GM19397 (cell line): ENCODE measurements around the gene NLGN1.

Source experiments
- ATAC-seq: cut with Tn5 transposase; IDR thresholded peaks from one replicate; pipeline ENCODE4 v1.9.1; 2021; ENCODE audit warnings: mild to moderate bottlenecking, moderate library complexity; ENCODE audit not compliant: unreplicated experiment

The NLGN1 gene

DNA sequence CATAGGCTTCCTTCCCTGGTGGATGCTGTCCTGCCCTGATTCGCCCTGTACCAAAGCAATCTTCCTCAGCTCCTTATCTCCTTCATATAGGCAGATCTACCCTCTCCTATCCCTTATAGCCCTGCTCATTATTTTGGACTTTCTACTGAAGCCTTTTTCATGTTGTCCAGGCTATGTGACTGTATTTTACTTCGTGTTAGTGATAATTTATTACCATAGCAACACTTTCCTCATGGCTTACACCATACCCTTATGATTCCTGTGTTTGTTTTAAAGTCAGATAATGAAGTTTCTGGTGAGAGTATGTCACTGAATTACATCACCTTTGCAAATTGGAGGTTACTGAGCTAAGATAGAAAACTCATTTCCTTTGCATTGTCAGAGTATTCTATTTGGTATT, 352.6 kb downstream of the NLGN1 start:
- no peak for ATAC-seq

DNA sequence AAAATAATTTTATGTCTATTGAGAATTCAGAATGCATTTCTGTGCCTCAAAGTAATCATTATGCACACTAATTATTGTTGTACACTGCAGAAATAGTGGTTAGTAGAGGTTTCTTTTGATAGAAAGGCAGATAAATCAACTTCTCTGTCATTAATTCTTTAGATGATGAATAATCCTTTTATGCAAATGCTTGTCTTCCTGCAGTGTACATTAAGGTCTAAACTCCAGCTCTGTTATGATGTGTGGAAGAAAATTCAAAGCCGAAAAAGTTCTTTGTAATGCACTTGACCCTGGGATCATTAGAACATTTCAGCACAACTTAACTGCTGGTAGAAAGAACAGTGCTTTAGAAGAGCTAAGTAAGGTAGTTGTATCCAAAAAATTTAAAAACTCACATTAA, 353.0 kb downstream of the NLGN1 start:
- no peak for ATAC-seq

DNA sequence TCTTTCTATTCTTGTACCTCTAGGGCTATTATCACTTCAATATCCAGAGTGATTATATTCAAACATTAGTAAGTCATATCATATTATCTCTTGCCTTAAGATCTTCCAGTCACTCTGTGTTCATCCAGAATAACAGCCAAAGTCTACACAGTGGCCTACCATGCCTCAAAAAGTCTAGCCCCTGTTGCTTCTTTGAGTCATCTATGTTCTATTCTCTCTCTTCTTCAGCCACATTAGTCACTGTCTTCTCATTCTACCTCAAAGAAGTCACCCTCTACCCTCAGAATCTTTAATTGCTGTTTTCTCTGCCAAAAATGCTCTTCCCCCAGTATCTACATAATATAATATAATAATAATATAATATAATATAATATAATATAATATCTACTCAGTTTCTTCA, 356.0 kb downstream of the NLGN1 start:
- ATAC-seq = no peak

DNA sequence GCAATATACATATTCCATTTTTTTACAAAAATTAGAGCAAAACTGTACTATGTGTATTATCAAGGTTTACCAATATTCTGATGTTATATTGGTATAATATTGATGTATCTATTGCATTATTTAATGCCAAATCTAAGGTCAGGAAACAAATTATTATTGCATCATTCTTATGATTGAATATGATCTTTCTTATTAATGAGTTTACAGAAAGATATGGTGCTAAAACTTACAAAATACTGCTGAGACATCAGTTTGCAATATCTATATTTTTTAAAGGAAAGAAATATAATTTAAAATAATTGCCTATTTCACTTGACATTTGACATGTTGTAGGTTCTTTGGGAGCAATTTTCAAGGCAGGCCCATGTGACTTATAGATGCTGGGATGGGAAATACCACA, 357.6 kb downstream of the NLGN1 start:
- no peak for ATAC-seq

DNA sequence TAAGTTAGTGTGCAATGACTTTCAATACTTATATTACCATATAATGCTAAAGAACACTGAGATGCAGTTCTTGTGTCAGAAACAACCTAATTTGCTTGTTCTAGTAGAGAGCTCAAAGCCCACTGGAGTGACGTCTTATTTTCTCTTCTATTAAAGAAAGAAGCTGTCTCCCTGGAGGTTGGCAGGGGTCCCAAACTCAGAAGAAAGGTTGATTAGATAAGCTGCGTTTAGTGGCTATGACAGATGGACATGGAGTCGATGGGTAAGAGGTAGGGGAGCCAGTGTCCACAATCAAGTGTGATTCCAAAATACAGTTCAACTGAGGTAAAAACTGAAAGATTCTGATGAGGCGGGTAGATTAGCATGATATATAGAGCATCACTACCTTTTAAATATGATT, 363.6 kb downstream of the NLGN1 start:
- ATAC-seq = no peak

DNA sequence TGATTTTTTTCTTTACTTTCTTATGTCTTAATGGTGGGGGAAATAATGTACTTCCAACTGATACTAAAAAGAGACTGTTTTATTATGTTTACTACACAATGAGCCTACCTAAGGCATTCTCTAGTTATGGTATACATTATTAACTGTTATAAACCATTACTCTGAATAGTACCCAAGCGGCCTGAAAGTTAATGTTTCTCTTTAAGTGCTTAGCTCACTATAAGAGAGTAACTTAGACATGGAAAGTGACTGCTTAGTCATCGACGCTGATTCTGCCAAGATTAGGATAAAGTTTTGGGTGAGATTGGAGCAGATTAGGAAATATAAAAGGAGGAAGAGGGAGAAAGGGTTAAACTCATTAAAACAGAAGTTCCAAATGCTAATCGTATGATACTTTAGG, 365.0 kb downstream of the NLGN1 start:
- no peak for ATAC-seq

DNA sequence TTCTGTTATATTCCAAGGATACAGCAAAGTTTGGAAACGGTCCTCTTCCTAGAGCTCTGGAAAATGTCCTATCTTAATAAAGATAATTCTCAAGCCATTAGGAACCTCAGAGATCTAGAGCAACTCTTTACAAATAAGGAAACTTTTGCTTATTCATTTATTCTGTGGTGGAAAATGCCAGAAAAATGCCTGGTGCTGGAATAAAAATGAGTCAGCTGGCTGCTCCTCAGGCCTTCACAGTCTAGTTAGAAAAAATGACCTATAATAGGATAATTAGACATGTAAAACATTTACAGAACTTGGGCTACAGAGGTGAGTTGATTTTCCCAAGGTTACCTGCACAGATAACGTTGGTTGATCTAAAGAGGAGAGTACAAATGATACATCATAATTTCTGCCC, 372.5 kb downstream of the NLGN1 start:
- no peak for ATAC-seq

DNA sequence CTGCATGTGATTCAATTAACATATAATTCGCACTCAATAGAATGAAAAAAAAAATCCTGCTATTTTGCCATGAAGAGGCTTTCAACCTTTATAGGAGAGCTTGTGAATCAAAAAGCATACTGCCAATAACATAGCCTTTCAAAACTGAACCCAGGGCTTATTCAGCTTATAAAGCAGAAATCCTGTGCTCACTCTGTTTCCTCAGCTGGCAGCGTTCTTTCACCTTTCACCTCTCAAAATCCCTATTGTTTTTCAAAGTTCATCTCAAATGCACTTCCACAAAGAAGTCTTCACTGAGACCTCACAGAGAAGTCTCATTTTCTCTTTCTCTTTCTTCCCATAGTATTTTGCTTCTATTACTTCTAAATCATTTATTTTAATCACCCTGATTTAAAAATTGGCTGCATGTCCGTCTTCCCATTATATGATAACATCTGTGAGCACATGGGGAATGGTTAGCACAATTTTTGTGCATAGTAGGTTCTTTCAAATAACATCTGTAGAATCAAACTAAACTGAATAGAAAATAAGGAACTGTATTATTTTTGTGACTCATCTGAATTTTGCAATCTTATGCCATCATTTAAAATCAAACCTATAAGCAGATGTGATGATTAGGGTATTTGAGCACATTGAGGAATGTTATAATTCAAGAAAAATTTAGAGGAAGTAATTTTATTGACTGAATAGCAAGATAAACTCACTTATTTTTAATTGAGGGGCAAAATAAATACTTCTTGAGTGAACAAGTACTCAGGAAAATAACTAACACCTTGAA, 373.4 kb downstream of the NLGN1 start:
- ATAC-seq = no peak

DNA sequence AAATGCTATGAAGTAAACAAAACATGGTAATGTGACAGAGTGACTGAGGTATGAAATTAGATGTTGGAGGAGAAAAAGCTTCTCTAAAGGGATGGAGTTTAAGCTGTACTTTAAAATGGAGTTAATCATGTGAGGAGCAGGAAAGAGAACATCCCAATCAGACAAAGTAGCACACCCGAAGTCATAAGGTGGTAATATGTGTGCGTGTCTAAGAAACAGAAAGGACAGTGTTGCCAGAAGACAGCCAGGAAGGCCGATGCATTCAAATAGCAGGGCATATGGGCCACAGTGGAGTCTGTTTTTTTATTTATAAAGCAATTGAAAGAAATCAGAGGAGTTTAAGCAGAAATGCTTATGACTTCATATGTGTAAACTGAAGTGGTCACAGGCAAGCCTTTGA, 376.3 kb downstream of the NLGN1 start:
- ATAC-seq = no peak

DNA sequence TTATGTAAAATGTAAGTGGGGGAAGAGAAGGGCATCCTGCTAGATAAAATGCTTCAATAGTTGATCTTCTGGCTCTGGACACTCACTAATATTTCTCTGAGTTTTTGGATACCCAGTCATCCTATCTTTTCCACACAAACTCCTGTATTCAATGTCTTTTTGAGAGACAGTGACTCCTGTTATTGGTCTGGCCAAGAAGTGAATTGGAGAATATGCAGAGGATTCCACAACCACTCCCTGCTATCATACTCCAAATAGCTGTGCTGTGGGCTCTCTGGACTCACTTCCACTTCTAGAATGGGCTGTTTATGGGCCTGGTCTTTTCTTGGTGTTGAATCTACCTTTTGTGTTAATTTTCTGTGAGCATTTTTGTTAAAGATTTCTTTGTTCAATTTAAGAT, 376.8 kb downstream of the NLGN1 start:
- ATAC-seq = no peak

DNA sequence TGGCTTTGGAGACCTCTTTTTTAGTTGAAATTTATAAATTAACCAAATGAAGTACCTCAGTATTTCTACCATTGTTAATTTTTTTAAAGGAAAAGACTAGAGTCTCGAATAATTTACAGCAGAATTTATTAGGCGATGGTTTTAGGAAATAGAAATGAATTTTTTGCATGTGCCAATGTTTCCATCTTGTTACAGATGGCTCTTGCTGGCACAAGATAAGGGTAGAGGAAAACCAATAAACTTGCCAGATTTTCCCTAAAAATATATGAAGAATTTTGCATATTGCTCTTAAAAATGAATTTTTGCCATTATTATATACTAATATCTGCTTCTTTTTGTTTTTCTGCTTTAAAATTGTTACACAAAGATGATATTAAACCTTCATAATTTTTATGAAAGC, 380.7 kb downstream of the NLGN1 start:
- no peak for ATAC-seq

DNA sequence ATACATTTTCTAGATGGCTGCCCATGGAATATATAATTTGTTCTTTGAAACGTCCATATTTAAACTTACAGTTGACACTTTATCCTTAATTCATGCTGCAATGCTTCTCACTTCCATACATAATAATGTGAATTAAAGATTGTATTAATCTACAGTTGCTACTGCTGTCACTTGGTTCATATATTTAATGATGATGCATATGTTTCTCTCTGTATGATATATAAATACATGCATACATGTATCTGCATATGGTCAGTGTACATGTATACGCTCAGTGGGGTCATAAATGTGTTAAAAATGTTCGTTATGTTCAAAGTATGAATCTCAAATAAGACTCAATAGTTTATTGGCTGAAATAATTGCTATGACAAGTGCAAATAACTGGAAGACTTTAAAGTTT, 382.5 kb downstream of the NLGN1 start:
- ATAC-seq = no peak

DNA sequence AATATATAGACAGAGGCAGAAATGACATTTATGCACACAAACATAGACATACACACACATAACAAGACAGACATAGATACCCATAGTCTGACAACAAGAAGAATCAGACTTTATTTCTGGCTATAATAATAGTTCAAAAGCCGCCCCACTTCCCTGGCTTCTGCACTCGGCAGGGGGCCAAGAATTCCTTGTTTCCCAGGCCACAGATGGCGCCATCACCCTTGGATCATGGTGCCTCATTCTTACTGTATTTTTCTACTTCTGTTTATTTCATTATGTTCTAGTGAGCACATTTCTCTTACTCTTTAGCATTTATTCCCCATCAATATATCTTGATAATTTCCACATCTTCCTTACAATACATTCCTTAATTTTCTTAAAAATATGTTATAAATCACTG, 387.5 kb downstream of the NLGN1 start:
- ATAC-seq = no peak

DNA sequence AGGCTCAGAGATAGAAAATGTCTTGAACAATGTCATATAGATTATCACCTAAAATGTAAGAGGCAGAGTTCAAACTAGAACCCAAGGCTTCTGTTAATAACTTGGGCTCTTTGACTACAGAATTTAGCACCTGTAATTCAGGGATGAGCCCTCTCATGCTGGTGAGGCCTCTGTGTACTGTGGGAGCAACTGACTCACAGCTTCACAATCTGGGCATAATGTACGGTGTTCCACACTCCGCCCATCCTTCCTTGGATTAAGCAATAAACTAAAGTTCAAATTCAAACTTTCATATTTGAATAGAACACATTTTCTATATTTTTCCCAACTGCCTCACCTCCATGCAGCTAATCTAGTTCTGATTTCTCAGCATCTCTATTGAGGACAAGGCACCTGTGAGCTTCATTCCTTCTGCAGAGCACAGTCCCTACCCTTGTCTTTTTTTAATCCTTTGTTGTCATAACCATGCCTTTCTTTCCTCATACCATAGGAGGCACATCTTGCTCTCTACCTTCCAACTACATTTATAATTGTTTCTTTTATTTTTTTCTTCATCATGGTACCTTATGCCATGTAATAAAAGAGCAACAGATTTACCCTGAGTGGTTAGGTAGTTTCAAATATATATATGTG, 392.1 kb downstream of the NLGN1 start:
- ATAC-seq = no peak

DNA sequence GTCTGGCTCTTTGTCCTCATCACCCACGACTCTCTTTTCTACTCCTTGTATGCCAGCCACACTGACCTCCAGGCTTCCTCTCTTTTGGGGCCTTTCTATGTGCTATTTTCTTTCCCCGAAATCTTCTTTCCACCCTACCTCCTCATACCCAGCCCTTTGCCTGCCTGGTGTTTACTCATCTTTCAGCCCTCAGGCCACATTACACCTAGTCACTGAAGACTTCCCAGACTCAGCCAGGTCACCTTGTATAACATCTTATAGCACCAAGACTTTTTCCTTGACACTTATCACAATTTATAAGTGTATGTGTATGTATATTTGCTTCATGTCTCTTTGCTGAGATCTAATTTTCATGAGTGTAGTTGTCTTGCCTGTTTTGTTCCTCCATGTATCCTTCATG, 396.4 kb downstream of the NLGN1 start:
- no peak for ATAC-seq

DNA sequence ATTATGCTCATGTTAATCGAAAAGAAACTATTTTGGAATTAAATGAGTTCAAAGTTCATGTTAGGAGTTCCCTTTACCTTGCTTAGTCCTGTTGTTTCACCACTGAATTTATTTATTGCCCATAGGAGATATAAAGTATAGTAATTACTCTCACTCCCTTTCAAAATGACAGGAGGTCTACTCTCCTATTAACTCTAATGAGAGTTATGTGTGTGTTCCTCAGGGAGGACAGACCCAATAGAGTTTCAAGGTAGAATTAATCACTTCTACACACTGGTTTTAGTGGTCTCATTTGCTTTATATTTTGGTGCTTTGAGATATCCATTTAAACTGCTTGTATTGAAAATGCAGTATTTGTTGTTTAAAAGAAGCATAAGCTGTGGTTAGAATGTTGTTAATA, 398.9 kb downstream of the NLGN1 start:
- no peak for ATAC-seq

DNA sequence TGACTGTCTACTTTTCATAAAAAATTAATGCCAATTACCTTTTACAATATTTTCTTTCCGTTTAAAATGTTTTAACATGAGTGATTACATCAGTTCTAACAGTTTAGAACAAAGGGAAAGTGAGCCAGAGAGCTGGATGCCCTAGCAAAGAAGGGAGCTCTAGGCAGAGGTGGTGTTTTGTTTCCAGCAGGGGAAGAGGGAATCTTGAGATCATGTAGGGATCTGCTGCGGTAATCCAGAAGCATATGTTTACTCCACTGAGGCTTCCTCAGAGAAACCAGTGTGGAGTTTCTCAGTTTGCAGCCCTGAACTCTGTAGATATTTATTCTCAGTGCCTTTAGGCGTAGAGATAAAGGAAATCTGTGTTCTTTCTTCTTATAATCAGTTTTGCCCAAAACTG, 399.3 kb downstream of the NLGN1 start:
- no peak for ATAC-seq

DNA sequence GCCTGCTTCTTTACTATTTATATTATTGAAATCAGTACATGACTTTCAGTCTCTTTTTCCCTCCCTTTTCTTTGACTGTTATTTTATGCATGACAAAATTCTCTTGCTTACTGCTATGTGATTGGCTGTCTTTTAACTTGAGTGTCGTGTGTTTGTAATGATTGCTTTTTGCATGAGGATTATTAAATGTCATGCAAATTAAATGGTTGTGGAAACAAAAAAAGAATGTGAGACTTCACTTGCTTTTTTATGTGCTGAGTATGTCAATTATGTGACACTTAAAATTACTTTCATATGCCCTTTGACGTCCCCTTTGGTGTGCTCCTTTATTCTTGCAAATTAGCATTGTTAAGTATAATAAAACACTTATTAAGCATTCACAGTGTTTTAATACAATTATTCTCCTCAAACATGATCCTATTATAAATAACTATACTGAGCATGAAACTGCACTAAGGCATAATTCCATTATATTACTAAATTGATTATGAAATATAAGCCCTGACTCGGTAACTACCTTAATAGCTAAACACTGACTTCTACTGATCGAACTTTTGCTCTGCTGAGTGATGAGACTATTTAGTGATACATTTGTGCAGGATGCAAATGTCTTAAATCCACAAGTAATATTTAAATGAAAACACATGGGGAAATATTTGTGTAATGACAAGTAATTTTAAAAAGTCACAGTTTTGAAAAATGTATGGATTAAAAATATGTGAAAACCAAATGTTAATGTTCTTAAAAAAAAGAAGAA, 401.7 kb downstream of the NLGN1 start:
- ATAC-seq = no peak

DNA sequence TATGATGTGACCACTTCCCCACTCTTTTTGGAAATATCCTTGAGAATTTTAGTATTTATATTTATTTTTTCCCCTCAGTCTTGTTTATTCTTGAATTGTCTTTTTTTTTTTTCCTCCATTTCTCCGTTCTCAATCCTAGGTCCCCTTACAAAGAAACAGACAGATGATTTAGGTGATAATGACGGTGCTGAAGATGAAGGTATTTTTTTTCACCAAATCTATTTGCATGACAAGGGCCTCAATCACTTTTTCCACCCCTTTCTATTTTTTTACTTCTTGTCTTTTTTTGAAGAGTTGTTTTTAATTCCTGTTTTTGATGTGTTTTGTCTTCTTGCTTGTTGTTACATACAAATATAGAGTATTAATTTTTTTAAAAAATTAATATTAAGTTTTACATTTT, 402.6 kb downstream of the NLGN1 start:
- ATAC-seq = no peak

DNA sequence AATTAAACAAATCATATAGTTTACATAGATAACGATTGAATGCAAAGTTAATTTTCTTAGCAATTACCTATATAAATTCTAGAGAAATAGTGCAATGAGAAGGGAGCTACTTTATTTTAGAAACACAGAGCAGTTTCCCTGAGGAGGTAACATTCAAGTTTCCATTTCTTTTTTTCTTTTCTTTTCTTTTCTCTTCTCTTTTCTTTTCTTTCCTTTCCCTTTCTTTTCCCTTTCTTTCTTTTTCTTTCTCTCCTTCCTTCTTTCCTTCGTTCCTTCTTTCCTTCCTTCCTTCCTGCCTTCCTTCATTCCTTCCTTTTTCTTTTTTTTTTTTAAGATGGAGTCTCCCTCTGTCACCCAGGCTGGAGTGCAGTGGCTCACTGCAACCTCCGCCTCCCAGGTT, 417.3 kb downstream of the NLGN1 start:
- no peak for ATAC-seq

DNA sequence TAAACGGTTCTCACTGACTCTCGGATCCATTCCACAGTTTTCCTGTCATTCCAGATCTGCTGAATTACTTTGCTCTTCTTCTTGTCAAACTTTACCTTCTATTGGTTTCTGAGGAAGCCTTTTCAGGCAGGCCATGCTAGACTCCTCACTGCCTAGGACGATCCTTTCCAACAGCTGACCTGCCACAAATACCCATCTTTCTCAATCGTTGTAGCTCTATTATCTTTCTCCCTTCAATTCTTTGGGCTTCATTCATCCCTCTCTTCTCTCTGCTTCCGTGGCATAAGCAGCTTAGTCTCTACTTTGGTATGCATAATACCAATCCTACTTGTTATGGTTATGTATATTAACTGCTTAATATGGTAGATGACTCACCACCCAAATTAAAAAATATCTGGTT, 421.8 kb downstream of the NLGN1 start:
- ATAC-seq = no peak

DNA sequence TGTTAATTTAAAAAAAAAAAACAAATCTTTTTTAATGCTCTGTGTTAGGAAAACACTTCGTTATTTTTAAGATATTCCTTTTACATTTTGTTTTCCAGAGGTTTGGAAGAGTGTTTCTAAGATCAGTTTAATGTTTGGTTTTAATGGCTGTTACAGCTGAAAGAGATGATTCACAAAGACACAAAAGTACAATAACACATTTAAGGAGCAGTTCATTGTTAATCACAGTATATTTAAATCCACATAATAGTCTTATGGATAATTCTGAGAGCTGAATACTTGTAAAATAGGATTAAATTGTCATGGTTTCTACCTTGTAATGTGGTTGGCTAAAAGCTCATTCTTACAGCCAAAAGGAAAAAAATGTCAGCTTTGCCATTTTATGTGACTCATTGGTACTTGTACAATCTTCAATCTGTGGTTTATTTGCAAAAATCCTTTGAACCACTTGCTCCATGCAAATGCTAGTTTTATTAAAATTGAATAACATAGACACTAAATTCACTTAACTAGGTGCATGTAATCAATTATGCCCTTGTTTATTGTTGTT, 426.4 kb downstream of the NLGN1 start:
- no peak for ATAC-seq
